GM12878 (cell line): ENCODE data around the gene LRP5. TPM values are rescaled to one million over a fixed set of nuclear protein-coding genes. Genes with fewer than 3 reads are reported as not detected.

Experiments used
- ATAC-seq: fragments of 200-7000 bp; cut with Tn5 transposase; 3 replicates; pipeline ENCODE4 v1.9.1; 2020; ENCODE audit warnings: mild to moderate bottlenecking, moderate library complexity
- BruUV-seq: library from RNA; stranded (reverse); fragments of 400-500 nt; replicated peaks from 2 replicates; lab custom pipeline; 2021; lab: Mats Ljungman, UMichigan
- CTCF ChIA-PET: fragments of 300-600 bp; sonication (Branson Sonifier 250); formaldehyde crosslinking; extraction: SDS; loops from one replicate; lab custom pipeline; 2021; ENCODE audit warnings: inconsistent platforms; lab: Yijun Ruan, JAX
- POLR2A ChIA-PET: fragments of 350-600 bp; formaldehyde crosslinking; extraction: SDS; loops from one replicate; lab custom pipeline; 2021; ENCODE audit warnings: inconsistent platforms; lab: Charles Lee
- RAD21 ChIA-PET: fragments of 300-600 bp; sonication (Branson Sonifier 250); formaldehyde crosslinking; loops from one replicate; lab custom pipeline; 2023; ENCODE audit warnings: antibody characterized with exemption; ENCODE audit not compliant: unreplicated experiment; lab: Charles Lee
- SMC1A ChIA-PET: fragments of 300-600 bp; sonication (Branson Sonifier 250); formaldehyde crosslinking; loops from one replicate; lab custom pipeline; 2023; ENCODE audit not compliant: unreplicated experiment, uncharacterized antibody; lab: Charles Lee
- DNase-seq: peaks from one replicate; pipeline ENCODE4 v3.0.0-alpha.2; 2011; ENCODE audit warnings: low read depth, low spot score
- FAIRE-seq: peaks from 3 replicates; lab custom pipeline; 2011; peaks lifted over from hg19 to GRCh38; lab: Jason Lieb, UNC
- H2AFZ ChIP-seq: 2 replicates; pipeline ENCODE4 v1.6.0; 2011; ENCODE audit warnings: low read depth, low read length, control low read depth; ENCODE audit not compliant: control insufficient read depth
- H3K27ac ChIP-seq: 2 replicates; pipeline ENCODE4 v1.5.1; 2011; ENCODE audit warnings: control low read depth; ENCODE audit not compliant: control insufficient read depth, insufficient read depth
- H3K27me3 ChIP-seq, 2 experiments: replicated peaks in 1 of 2; 2 replicates each; pipeline versions ENCODE4 v1.6.0 to v1.6.1; 2011; ENCODE audit warnings: low read length in 1 of 2; ENCODE audit not compliant: control insufficient read depth in 2 of 2, insufficient read depth in 2 of 2
- H3K36me3 ChIP-seq, 2 experiments: 2 replicates each; pipeline ENCODE4 v1.5.1; 2011; ENCODE audit warnings: low read length in 1 of 2; ENCODE audit not compliant: control insufficient read depth in 2 of 2, insufficient read depth in 2 of 2
- H3K4me1 ChIP-seq: 2 replicates; pipeline ENCODE4 v1.6.1; 2011; ENCODE audit warnings: mild to moderate bottlenecking, low read length, moderate library complexity, mixed read lengths; ENCODE audit not compliant: control insufficient read depth, insufficient read depth
- H3K4me2 ChIP-seq: 2 replicates; pipeline ENCODE4 v1.6.0; 2011; ENCODE audit warnings: control low read depth; ENCODE audit not compliant: control insufficient read depth, insufficient read depth
- H3K4me3 ChIP-seq: fragments of 200-600 bp; sonication (generic); 2 replicates; pipeline ENCODE4 v1.5.1; 2016
- H3K79me2 ChIP-seq: 2 replicates; pipeline ENCODE4 v1.6.0; 2011; ENCODE audit warnings: low read length; ENCODE audit not compliant: control insufficient read depth, insufficient read depth
- H3K9ac ChIP-seq: 2 replicates; pipeline ENCODE4 v1.8.0; 2011; ENCODE audit warnings: low read length, control low read depth, mixed read lengths; ENCODE audit not compliant: control insufficient read depth, insufficient read depth
- H3K9me3 ChIP-seq: replicated peaks from 3 replicates; pipeline ENCODE4 v1.5.1; 2011; ENCODE audit warnings: mild to moderate bottlenecking, low read length; ENCODE audit not compliant: control insufficient read depth, insufficient read depth
- H4K20me1 ChIP-seq: 2 replicates; pipeline ENCODE4 v1.6.0; 2011; ENCODE audit not compliant: control insufficient read depth, insufficient read depth
- CTCF ChIP-seq, 3 experiments: IDR thresholded peaks in 2 of 3; conservative IDR thresholded peaks in 1 of 3; 2 replicates each; pipeline ENCODE4 v1.5.1; 2011; ENCODE audit warnings: low read depth in 3 of 3, low read length in 3 of 3, mild to moderate bottlenecking in 3 of 3, control low read depth in 2 of 3, moderate library complexity in 2 of 3, inconsistent platforms in 1 of 3, mixed read lengths in 1 of 3; ENCODE audit not compliant: control insufficient read depth in 2 of 3, insufficient read depth in 1 of 3; ENCODE audit errors: extremely low read depth in 1 of 3
- IKZF2 ChIP-seq, 2 experiments: fragments of 450-650 bp; IDR thresholded peaks; 2 replicates each; pipeline ENCODE4 v1.6.1; 2017; ENCODE audit warnings: mild to moderate bottlenecking in 2 of 2, moderate library complexity in 2 of 2
- KDM1A ChIP-seq: fragments of 200-600 bp; sonication (generic); IDR thresholded peaks from 2 replicates; pipeline ENCODE4 v1.6.1; 2016; ENCODE audit warnings: borderline replicate concordance
- MEF2B ChIP-seq: fragments of 450-650 bp; IDR thresholded peaks from 2 replicates; pipeline ENCODE4 v1.6.1; 2018; ENCODE audit warnings: mild to moderate bottlenecking, moderate library complexity; ENCODE audit not compliant: partially characterized antibody, poor library complexity, severe bottlenecking
- NFIC ChIP-seq: IDR thresholded peaks from 2 replicates; pipeline ENCODE4 v1.6.1; 2012; ENCODE audit warnings: low read depth, mild to moderate bottlenecking, inconsistent platforms, low read length, moderate library complexity
- NFYA ChIP-seq: IDR thresholded peaks from 2 replicates; pipeline ENCODE4 v1.6.1; 2011; ENCODE audit warnings: low read depth, mild to moderate bottlenecking, low read length, improper control_type of control experiment, borderline replicate concordance
- SMAD1 ChIP-seq: fragments of 450-650 bp; IDR thresholded peaks from 2 replicates; pipeline ENCODE4 v1.6.1; 2018; ENCODE audit warnings: mild to moderate bottlenecking, low read depth; ENCODE audit not compliant: partially characterized antibody
- SREBF1 ChIP-seq: IDR thresholded peaks from 2 replicates; pipeline ENCODE4 v1.6.1; 2012; ENCODE audit warnings: mild to moderate bottlenecking, low read length
- STAT3 ChIP-seq: IDR thresholded peaks from 2 replicates; pipeline ENCODE4 v1.6.1; 2011; ENCODE audit warnings: low read depth, low read length, improper control_type of control experiment
- USF2 ChIP-seq: IDR thresholded peaks from 2 replicates; pipeline ENCODE4 v1.6.1; 2011; ENCODE audit warnings: low read depth, low read length, improper control_type of control experiment, borderline replicate concordance
- ZNF207 ChIP-seq: fragments of 450-650 bp; IDR thresholded peaks from 2 replicates; pipeline ENCODE4 v1.6.1; 2014; ENCODE audit warnings: antibody characterized with exemption, mild to moderate bottlenecking, borderline replicate concordance
- WGBS: methylation state at CpG from one replicate; pipeline ENCODE4 v1.1.6; 2016; ENCODE audit warnings: low lambda C conversion rate; ENCODE audit not compliant: insufficient replicate concordance, insufficient coverage; ENCODE audit errors: missing lambda C conversion rate; 5-methylcytosine and 5-hydroxymethylcytosine counted together
- in situ Hi-C: fragments of 300-500 bp; cut with MboI; formaldehyde crosslinking; loops from 9 replicates; pipeline ENCODE4 v1.14.3; 2018; ENCODE audit warnings: mixed read lengths
- intact Hi-C: fragments of 100-400 bp; cut with micrococcal nuclease; formaldehyde crosslinking; loops from one replicate; pipeline ENCODE4 v1.14.2; 2022; ENCODE audit not compliant: unreplicated experiment
- polyA plus RNA-seq, 11 experiments: library from polyadenylated mRNA; depleted of rRNA in 4 of 11; unstranded in 6 of 11; stranded (reverse) in 5 of 11; fragments of >200 nt; fragmentation: Nextera tagmentation in 4 of 11; fragmentation: Illumina TruSeq in 1 of 11; extraction: Ambion mirVana in 4 of 11; extraction: Trizol in 1 of 11; gene quantifications; 1 replicate in 1 of 11; 2 replicates in 10 of 11; pipeline versions ENCODE4 v1.2.1 to v1.2.3, GENCODE V29; 2011 to 2016; ENCODE audit warnings: inconsistent platforms in 2 of 11, missing spikeins in 2 of 11, low read depth in 1 of 11
- total RNA-seq, 4 experiments: library from RNA; depleted of rRNA in 3 of 4; stranded (reverse); fragments of >200 nt in 3 of 4; fragmentation: Illumina TruSeq in 1 of 4; extraction: Trizol in 1 of 4; gene quantifications; 2 replicates each; pipeline versions ENCODE4 v1.2.1 to v1.2.3, GENCODE V29; 2013 to 2021
- TF ChIP-seq, protein P1 (sequence below): fragments of 450-650 bp; IDR thresholded peaks from 2 replicates; pipeline ENCODE4 v1.6.1; 2016; ENCODE audit warnings: mild to moderate bottlenecking
- TF ChIP-seq, protein P2 (sequence below): IDR thresholded peaks from 2 replicates; pipeline ENCODE4 v1.6.1; 2012; ENCODE audit warnings: improper control_type of control experiment, low read depth, low read length; ENCODE audit not compliant: insufficient replicate concordance
- TF ChIP-seq, protein P3 (sequence below): IDR thresholded peaks from 2 replicates; pipeline ENCODE4 v1.6.1; 2011; ENCODE audit warnings: borderline replicate concordance, low read depth, mild to moderate bottlenecking, moderate library complexity, mixed read lengths, low read length; ENCODE audit not compliant: insufficient read depth; ENCODE audit errors: extremely low read length

Gene LRP5
- total and polyA plus RNA-seq, 10 of the 15 experiments (the other 5 are each of a cell fraction or from before 2014, with no cell fraction given): 0.37 to 34.0 (median 6.6) TPM

- Histone ChIP-seq H3K27me3 (no peaks in the 10 kb centered on the region), H4K20me1 (no peaks in the 10 kb centered on the region), H3K4me3 (no peak overlapping the region), H3K27ac (no peak overlapping the region), H2AFZ (no peak overlapping the region), H3K79me2 (peaks cover 2% of the 10 kb centered on the region), H3K9me3 (no peaks in the 10 kb centered on the region), H3K4me2 (no peak overlapping the region), H3K36me3 (peaks cover 0 to 3% of the 10 kb centered on the region in 2 experiments; a peak in 3 of 4 replicates), H3K9ac (no peak overlapping the region), H3K4me1 (peaks cover 37% of the 10 kb centered on the region)
- DNase-seq: no peak
- BruUV-seq: no TSS peak
- POLR2A ChIA-PET: interaction anchor here (0.6 kb wide), 1 partner anchor 275 kb away, joined by 4 read pairs; no protein-coding TSS in a partner anchor
- ATAC-seq: no peak
- intact Hi-C loops: no loop called here
- SMC1A ChIA-PET: no interaction called here
- RAD21 ChIA-PET: no interaction called here
- 94% methylated on average over 6 of the region's 6 CpGs for WGBS
- CTCF ChIA-PET: no interaction called here
- in situ Hi-C loops: no loop called here
- FAIRE-seq: no peak
- TF ChIP-seq SMAD1: no peak
- TF ChIP-seq ZNF207: no peak
- TF ChIP-seq KDM1A: no peak
- TF ChIP-seq, protein P1, sequence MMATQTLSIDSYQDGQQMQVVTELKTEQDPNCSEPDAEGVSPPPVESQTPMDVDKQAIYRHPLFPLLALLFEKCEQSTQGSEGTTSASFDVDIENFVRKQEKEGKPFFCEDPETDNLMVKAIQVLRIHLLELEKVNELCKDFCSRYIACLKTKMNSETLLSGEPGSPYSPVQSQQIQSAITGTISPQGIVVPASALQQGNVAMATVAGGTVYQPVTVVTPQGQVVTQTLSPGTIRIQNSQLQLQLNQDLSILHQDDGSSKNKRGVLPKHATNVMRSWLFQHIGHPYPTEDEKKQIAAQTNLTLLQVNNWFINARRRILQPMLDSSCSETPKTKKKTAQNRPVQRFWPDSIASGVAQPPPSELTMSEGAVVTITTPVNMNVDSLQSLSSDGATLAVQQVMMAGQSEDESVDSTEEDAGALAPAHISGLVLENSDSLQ: no peak
- TF ChIP-seq NFIC: no peak
- no peak for TF ChIP-seq CTCF (IDR thresholded peaks at IDR 0.05 in 2 of 3, conservative IDR thresholded peaks at IDR 0.05 in 1 of 3; ENCODE audit: control insufficient read depth in 2 of 3, extremely low read depth in 1 of 3, insufficient read depth in 1 of 3, low read depth in 3 of 3, low read length in 3 of 3)
- no peak for TF ChIP-seq MEF2B
- TF ChIP-seq, protein P2, sequence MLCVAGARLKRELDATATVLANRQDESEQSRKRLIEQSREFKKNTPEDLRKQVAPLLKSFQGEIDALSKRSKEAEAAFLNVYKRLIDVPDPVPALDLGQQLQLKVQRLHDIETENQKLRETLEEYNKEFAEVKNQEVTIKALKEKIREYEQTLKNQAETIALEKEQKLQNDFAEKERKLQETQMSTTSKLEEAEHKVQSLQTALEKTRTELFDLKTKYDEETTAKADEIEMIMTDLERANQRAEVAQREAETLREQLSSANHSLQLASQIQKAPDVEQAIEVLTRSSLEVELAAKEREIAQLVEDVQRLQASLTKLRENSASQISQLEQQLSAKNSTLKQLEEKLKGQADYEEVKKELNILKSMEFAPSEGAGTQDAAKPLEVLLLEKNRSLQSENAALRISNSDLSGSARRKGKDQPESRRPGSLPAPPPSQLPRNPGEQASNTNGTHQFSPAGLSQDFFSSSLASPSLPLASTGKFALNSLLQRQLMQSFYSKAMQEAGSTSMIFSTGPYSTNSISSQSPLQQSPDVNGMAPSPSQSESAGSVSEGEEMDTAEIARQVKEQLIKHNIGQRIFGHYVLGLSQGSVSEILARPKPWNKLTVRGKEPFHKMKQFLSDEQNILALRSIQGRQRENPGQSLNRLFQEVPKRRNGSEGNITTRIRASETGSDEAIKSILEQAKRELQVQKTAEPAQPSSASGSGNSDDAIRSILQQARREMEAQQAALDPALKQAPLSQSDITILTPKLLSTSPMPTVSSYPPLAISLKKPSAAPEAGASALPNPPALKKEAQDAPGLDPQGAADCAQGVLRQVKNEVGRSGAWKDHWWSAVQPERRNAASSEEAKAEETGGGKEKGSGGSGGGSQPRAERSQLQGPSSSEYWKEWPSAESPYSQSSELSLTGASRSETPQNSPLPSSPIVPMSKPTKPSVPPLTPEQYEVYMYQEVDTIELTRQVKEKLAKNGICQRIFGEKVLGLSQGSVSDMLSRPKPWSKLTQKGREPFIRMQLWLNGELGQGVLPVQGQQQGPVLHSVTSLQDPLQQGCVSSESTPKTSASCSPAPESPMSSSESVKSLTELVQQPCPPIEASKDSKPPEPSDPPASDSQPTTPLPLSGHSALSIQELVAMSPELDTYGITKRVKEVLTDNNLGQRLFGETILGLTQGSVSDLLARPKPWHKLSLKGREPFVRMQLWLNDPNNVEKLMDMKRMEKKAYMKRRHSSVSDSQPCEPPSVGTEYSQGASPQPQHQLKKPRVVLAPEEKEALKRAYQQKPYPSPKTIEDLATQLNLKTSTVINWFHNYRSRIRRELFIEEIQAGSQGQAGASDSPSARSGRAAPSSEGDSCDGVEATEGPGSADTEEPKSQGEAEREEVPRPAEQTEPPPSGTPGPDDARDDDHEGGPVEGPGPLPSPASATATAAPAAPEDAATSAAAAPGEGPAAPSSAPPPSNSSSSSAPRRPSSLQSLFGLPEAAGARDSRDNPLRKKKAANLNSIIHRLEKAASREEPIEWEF: no peak
- TF ChIP-seq, protein P3, sequence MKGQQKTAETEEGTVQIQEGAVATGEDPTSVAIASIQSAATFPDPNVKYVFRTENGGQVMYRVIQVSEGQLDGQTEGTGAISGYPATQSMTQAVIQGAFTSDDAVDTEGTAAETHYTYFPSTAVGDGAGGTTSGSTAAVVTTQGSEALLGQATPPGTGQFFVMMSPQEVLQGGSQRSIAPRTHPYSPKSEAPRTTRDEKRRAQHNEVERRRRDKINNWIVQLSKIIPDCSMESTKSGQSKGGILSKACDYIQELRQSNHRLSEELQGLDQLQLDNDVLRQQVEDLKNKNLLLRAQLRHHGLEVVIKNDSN: no peak
- TF ChIP-seq SREBF1: no peak
- TF ChIP-seq NFYA: no peak
- no peak for TF ChIP-seq USF2
- no peak for TF ChIP-seq STAT3
- TF ChIP-seq IKZF2 (IDR thresholded peaks at IDR 0.05): no peak
Measured at GRCh38 chr11:68367252-68367651, 54.9 kb downstream of the LRP5 start.
